K562 (cell line): ENCODE data around the gene WIPF3. TPM values are rescaled to one million over a fixed set of nuclear protein-coding genes. Genes with fewer than 3 reads are reported as not detected.

ENCODE experiments used
- ATAC-seq: fragments of 200-7000 bp; cut with Tn5 transposase; 3 replicates; pipeline ENCODE4 v1.9.1; 2020; ENCODE audit warnings: moderate library complexity
- BruUV-seq: library from RNA; stranded (reverse); fragments of 400-500 nt; replicated peaks from 2 replicates; lab custom pipeline; 2021; lab: Mats Ljungman, UMichigan
- CTCF ChIA-PET: fragments of 300-600 bp; formaldehyde crosslinking; extraction: SDS; loops from one replicate; lab custom pipeline; 2021; ENCODE audit warnings: low intra/inter-chr PET ratio; lab: Yijun Ruan, JAX
- POLR2A ChIA-PET: fragments of 300-600, 350-650 bp; sonication (Branson Sonifier 250); formaldehyde crosslinking; extraction: SDS; loops from one replicate; lab custom pipeline; 2021; ENCODE audit warnings: antibody characterized with exemption, inconsistent platforms; lab: Yijun Ruan, JAX
- DNase-seq, 4 experiments: peaks; one replicate each; pipeline versions ENCODE4 v3.0.0 to v3.0.0-alpha.2; 2011 to 2018; ENCODE audit warnings: low spot score in 3 of 4, mixed read lengths in 3 of 4; ENCODE audit errors: extremely low read depth in 1 of 4
- FAIRE-seq: peaks from 2 replicates; lab custom pipeline; 2011; peaks lifted over from hg19 to GRCh38; lab: Jason Lieb, UNC
- H2AFZ ChIP-seq: 2 replicates; pipeline ENCODE4 v1.6.0; 2011; ENCODE audit warnings: low read depth, low read length, control low read depth, inconsistent platforms
- H3K27ac ChIP-seq: fragments of 200-600 bp; 3 replicates; pipeline ENCODE4 v1.8.0; 2011; ENCODE audit warnings: low read depth, mild to moderate bottlenecking, control low read depth, inconsistent platforms, low read length, moderate library complexity, mixed read lengths; ENCODE audit errors: extremely low read depth
- H3K27me3 ChIP-seq, 2 experiments: fragments of 300-600 bp in 1 of 2; 2 replicates in 1 of 2; 3 replicates in 1 of 2; pipeline versions ENCODE4 v1.6.0 to v1.8.0; 2011; ENCODE audit warnings: inconsistent platforms in 2 of 2, low read length in 2 of 2, mild to moderate bottlenecking in 1 of 2, mixed read lengths in 1 of 2, moderate library complexity in 1 of 2; ENCODE audit not compliant: control insufficient read depth in 2 of 2, insufficient read depth in 2 of 2
- H3K36me3 ChIP-seq: fragments of 300-600 bp; 3 replicates; pipeline ENCODE4 v1.8.0; 2011; ENCODE audit warnings: mild to moderate bottlenecking, low read length, inconsistent platforms; ENCODE audit not compliant: control insufficient read depth, insufficient read depth
- H3K4me1 ChIP-seq, 2 experiments: fragments of 200-600 bp in 1 of 2; replicated peaks in 1 of 2; 2 replicates in 1 of 2; 3 replicates in 1 of 2; pipeline versions ENCODE4 v1.5.1 to v1.8.0; 2011; ENCODE audit warnings: inconsistent platforms in 2 of 2, low read length in 2 of 2, mild to moderate bottlenecking in 1 of 2, mixed read lengths in 1 of 2, moderate library complexity in 1 of 2; ENCODE audit not compliant: control insufficient read depth in 2 of 2, insufficient read depth in 2 of 2
- H3K4me2 ChIP-seq: 2 replicates; pipeline ENCODE4 v1.6.1; 2011; ENCODE audit warnings: low read length, control low read depth, inconsistent platforms, mixed read lengths; ENCODE audit not compliant: insufficient read depth
- H3K4me3 ChIP-seq: fragments of 200-600 bp; sonication (generic), shearing (Covaris generic); 2 replicates; pipeline ENCODE4 v1.5.1; 2016; ENCODE audit warnings: control low read depth, inconsistent platforms
- H3K79me2 ChIP-seq: fragments of 200-600 bp; 3 replicates; pipeline ENCODE4 v1.8.0; 2011; ENCODE audit warnings: low read length, inconsistent platforms; ENCODE audit not compliant: control insufficient read depth, insufficient read depth
- H3K9ac ChIP-seq, 2 experiments: 2 replicates each; pipeline versions ENCODE4 v1.6.0 to v1.6.1; 2011; ENCODE audit warnings: low read depth in 2 of 2, low read length in 2 of 2, control low read depth in 1 of 2, inconsistent platforms in 1 of 2, mild to moderate bottlenecking in 1 of 2, mixed read lengths in 1 of 2; ENCODE audit not compliant: insufficient read depth in 1 of 2
- H3K9me1 ChIP-seq: one replicate; pipeline ENCODE4 v1.6.0; 2011; ENCODE audit warnings: inconsistent platforms, mild to moderate bottlenecking, low read length, moderate library complexity; ENCODE audit not compliant: control insufficient read depth, insufficient read depth
- H3K9me3 ChIP-seq: replicated peaks from 2 replicates; pipeline ENCODE4 v1.5.1; 2011; ENCODE audit warnings: low read depth, low read length, inconsistent platforms; ENCODE audit not compliant: control insufficient read depth, insufficient read depth
- H4K20me1 ChIP-seq: replicated peaks from 2 replicates; pipeline ENCODE4 v1.6.1; 2011; ENCODE audit warnings: low read length, inconsistent platforms, mixed read lengths; ENCODE audit not compliant: control insufficient read depth, insufficient read depth
- CTCF ChIP-seq, 3 experiments: IDR thresholded peaks in 2 of 3; conservative IDR thresholded peaks in 1 of 3; 2 replicates each; pipeline ENCODE4 v1.5.1; 2011 to 2012; ENCODE audit warnings: low read length in 3 of 3, mild to moderate bottlenecking in 3 of 3, control low read depth in 2 of 3, improper control_type of control experiment in 1 of 3, inconsistent platforms in 1 of 3, low read depth in 1 of 3, mixed read lengths in 1 of 3, moderate library complexity in 1 of 3; ENCODE audit not compliant: insufficient read depth in 2 of 3
- DDX20 ChIP-seq: fragments of 450-650 bp; IDR thresholded peaks from 2 replicates; pipeline ENCODE4 v1.6.1; 2016; ENCODE audit warnings: missing genetic modification characterization, low read depth, mild to moderate bottlenecking, missing compliant biosample characterization, moderate library complexity
- WGBS: fragments of 100-300 bp; shearing (Covaris generic); methylation state at CpG from one replicate; pipeline ENCODE4 v1.1.6; 2016; ENCODE audit warnings: low coverage, mixed read lengths; ENCODE audit not compliant: insufficient coverage; ENCODE audit errors: missing lambda C conversion rate; 5-methylcytosine and 5-hydroxymethylcytosine counted together
- in situ Hi-C: fragments of 300-500 bp; cut with MboI; formaldehyde crosslinking; loops from 4 replicates; pipeline ENCODE4 v1.15.0; 2018; ENCODE audit warnings: inconsistent platforms, mixed read lengths
- intact Hi-C: fragments of 100-400 bp; cut with micrococcal nuclease; formaldehyde crosslinking; loops from 2 replicates; pipeline ENCODE4 v1.14.2; 2022
- polyA plus RNA-seq, 8 experiments: library from polyadenylated mRNA; depleted of rRNA in 4 of 8; stranded (reverse) in 5 of 8; unstranded in 3 of 8; fragments of >200 nt; fragmentation: Nextera tagmentation in 2 of 8; fragmentation: Illumina TruSeq in 1 of 8; extraction: Ambion mirVana in 2 of 8; extraction: Trizol in 1 of 8; gene quantifications; 2 replicates each; pipeline versions ENCODE4 v1.2.1 to v1.2.3, GENCODE V29; 2011 to 2014; ENCODE audit warnings: inconsistent platforms in 1 of 8, missing spikeins in 1 of 8
- total RNA-seq, 7 experiments: library from RNA; depleted of rRNA in 6 of 7; stranded (reverse); fragments of >200 nt in 6 of 7; fragmentation: Illumina TruSeq in 2 of 7; extraction: Trizol in 2 of 7; gene quantifications; 2 replicates each; pipeline versions ENCODE4 v1.2.1 to v1.2.3, GENCODE V29; 2011 to 2021; ENCODE audit warnings: low replicate concordance in 1 of 7

The WIPF3 gene
- total and polyA plus RNA-seq, 9 of the 15 experiments (the other 6 are each of a cell fraction or from before 2014, with no cell fraction given): 0.18 to 3.2 (median 1.7) TPM

- no peaks in the 10 kb centered on the region for H3K27me3 ChIP-seq
- no peak overlapping the region for H3K27ac ChIP-seq
- peak; percentile 35 for FAIRE-seq
- H3K36me3 ChIP-seq: no peaks in the 10 kb centered on the region
- TF ChIP-seq DDX20 (tag): no peak
- peak in 1 of 3 experiments; percentile 19; a peak in 1 of 6 replicates for TF ChIP-seq CTCF (IDR thresholded peaks at IDR 0.05 in 2 of 3, conservative IDR thresholded peaks at IDR 0.05 in 1 of 3; ENCODE audit: insufficient read depth in 2 of 3, low read depth in 1 of 3, low read length in 3 of 3)
- peak overlapping the region; percentile 86; the same call in 1 of the 2 replicates for H2AFZ ChIP-seq
- H3K4me1 ChIP-seq: peaks cover 11 to 65% of the 10 kb centered on the region in 2 experiments
- DNase-seq: peak in 3 of 4 experiments; percentile 17 to 34 (median 19)
- no peaks in the 10 kb centered on the region for H3K9me3 ChIP-seq
- no peaks in the 10 kb centered on the region for H3K9me1 ChIP-seq
- H3K4me2 ChIP-seq: peak overlapping the region; percentile 1; the same call in 1 of the 2 replicates
- in situ Hi-C loops: no loop called here
- ChIA-PET POLR2A (interaction anchor here (0.5 kb wide), 1 partner anchor 794 kb away, joined by 3 read pairs; no protein-coding TSS in a partner anchor), CTCF (no interaction called here)
- ATAC-seq: peak; percentile 59
- H3K9ac ChIP-seq: no peak overlapping the region
- H3K4me3 ChIP-seq: no peak overlapping the region
- no TSS peak for BruUV-seq
- intact Hi-C loops: no loop called here
- 57% methylated on average over 7 of the region's 7 CpGs for WGBS
- no peaks in the 10 kb centered on the region for H4K20me1 ChIP-seq
- H3K79me2 ChIP-seq: no peaks in the 10 kb centered on the region
These were observed 9.0 kb upstream of the WIPF3 start for GRCh38 chr7:29797112-29797944.
